ENCODE measurements around the gene CNTNAP2.

- TF ChIP-seq, protein P1, sequence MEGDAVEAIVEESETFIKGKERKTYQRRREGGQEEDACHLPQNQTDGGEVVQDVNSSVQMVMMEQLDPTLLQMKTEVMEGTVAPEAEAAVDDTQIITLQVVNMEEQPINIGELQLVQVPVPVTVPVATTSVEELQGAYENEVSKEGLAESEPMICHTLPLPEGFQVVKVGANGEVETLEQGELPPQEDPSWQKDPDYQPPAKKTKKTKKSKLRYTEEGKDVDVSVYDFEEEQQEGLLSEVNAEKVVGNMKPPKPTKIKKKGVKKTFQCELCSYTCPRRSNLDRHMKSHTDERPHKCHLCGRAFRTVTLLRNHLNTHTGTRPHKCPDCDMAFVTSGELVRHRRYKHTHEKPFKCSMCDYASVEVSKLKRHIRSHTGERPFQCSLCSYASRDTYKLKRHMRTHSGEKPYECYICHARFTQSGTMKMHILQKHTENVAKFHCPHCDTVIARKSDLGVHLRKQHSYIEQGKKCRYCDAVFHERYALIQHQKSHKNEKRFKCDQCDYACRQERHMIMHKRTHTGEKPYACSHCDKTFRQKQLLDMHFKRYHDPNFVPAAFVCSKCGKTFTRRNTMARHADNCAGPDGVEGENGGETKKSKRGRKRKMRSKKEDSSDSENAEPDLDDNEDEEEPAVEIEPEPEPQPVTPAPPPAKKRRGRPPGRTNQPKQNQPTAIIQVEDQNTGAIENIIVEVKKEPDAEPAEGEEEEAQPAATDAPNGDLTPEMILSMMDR (IDR thresholded peaks at IDR 0.05), result no peak
- no peak for TF ChIP-seq POLR2A (IDR thresholded peaks at IDR 0.05)
Measured at GRCh38 chr7:147912291-147912690, 1795.7 kb downstream of the CNTNAP2 start.

Data from lower leg skin (tissue), 3 donors.